ENCODE results near the gene RAB40AL. TPM values are rescaled to one million over a fixed set of nuclear protein-coding genes. Genes with fewer than 3 reads are reported as not detected.
"Not testable (repeated sequence)": the region's sequence is repeated elsewhere in the genome, so short reads cannot be mapped to it uniquely, and the experiment has no call there.

The RAB40AL gene
- total RNA-seq, 2 donors from 2014 or later, result 0.59 to 4.7 TPM

GRCh38 chrX:102966701-102967100, 29.6 kb downstream of the RAB40AL start:
- DNase-seq (ENCODE audit: low spot score), result no peak
- WGBS, result 97% methylated on average over 3 of the region's 3 CpGs
- H3K9me3 ChIP-seq, result no peaks in the 10 kb centered on the region
- H3K4me3 ChIP-seq, result no peak overlapping the region
- H3K27ac ChIP-seq, result no peak overlapping the region
- TF ChIP-seq POLR2A (IDR thresholded peaks at IDR 0.05), result no peak
- TF ChIP-seq CTCF (IDR thresholded peaks at IDR 0.05), result no peak
- no peak for TF ChIP-seq POLR2AphosphoS5 (IDR thresholded peaks at IDR 0.05)
- no peaks in the 10 kb centered on the region for H3K4me1 ChIP-seq (replicated peaks)
- no peaks in the 10 kb centered on the region for H3K27me3 ChIP-seq (replicated peaks; ENCODE audit: insufficient read depth)
- no peaks in the 10 kb centered on the region for H3K36me3 ChIP-seq
- intact Hi-C loops (cut with DNase I), result no loop called here

GRCh38 chrX:102968216-102968615, 31.1 kb downstream of the RAB40AL start:
- no peak for DNase-seq (ENCODE audit: low spot score)
- Histone ChIP-seq H3K4me3 (no peak overlapping the region), H3K9me3 (no peaks in the 10 kb centered on the region), H3K36me3 (no peaks in the 10 kb centered on the region), H3K4me1 (replicated peaks) (no peaks in the 10 kb centered on the region), H3K27me3 (replicated peaks; ENCODE audit: insufficient read depth) (no peaks in the 10 kb centered on the region), H3K27ac (no peak overlapping the region)
- no peak for TF ChIP-seq POLR2A (IDR thresholded peaks at IDR 0.05)
- intact Hi-C loops (cut with DNase I), result no loop called here
- 75% methylated on average over 2 of the region's 2 CpGs for WGBS

- H3K36me3 ChIP-seq; intact Hi-C loops (cut with DNase I); DNase-seq (ENCODE audit: low spot score): not testable (repeated sequence)
Observed at GRCh38 chrX:102971536-102971935, 34.5 kb downstream of the RAB40AL start.

GRCh38 chrX:102975016-102975415, 37.9 kb downstream of the RAB40AL start:
- H3K9me3 ChIP-seq, result no peaks in the 10 kb centered on the region
- intact Hi-C loops (cut with DNase I), result no loop called here
- WGBS, result 63% methylated on average over 2 of the region's 2 CpGs
- H3K4me3 ChIP-seq, result no peak overlapping the region
- DNase-seq (ENCODE audit: low spot score), result no peak
- H3K36me3 ChIP-seq, result no peaks in the 10 kb centered on the region
- H3K4me1 ChIP-seq (replicated peaks), result no peaks in the 10 kb centered on the region
- no peaks in the 10 kb centered on the region for H3K27me3 ChIP-seq (replicated peaks; ENCODE audit: insufficient read depth)
- TF ChIP-seq POLR2A (IDR thresholded peaks at IDR 0.05), result no peak
- TF ChIP-seq CTCF (IDR thresholded peaks at IDR 0.05), result no peak
- TF ChIP-seq POLR2AphosphoS5 (IDR thresholded peaks at IDR 0.05), result no peak
- no peak overlapping the region for H3K27ac ChIP-seq

More at GRCh38 chrX:102971536-102971935, 34.5 kb downstream of the RAB40AL start:
- H3K27ac ChIP-seq; H3K4me3 ChIP-seq; H3K9me3 ChIP-seq; H3K27me3 ChIP-seq (replicated peaks; ENCODE audit: insufficient read depth); H3K4me1 ChIP-seq (replicated peaks): not testable (repeated sequence)

GRCh38 chrX:102976286-102976685, 39.2 kb downstream of the RAB40AL start:
- intact Hi-C loops (cut with DNase I), result no loop called here
- H3K4me3 ChIP-seq, result no peak overlapping the region

More at GRCh38 chrX:102976286-102976685, 39.2 kb downstream of the RAB40AL start:
- no peaks in the 10 kb centered on the region for H3K36me3 ChIP-seq
- TF ChIP-seq POLR2A (IDR thresholded peaks at IDR 0.05) (no peak), CTCF (IDR thresholded peaks at IDR 0.05) (no peak)
- H3K9me3 ChIP-seq, result no peaks in the 10 kb centered on the region
- H3K4me1 ChIP-seq (replicated peaks), result no peaks in the 10 kb centered on the region
- 87% methylated on average over 1 of the region's 1 CpG for WGBS
- no peaks in the 10 kb centered on the region for H3K27me3 ChIP-seq (replicated peaks; ENCODE audit: insufficient read depth)
- no peak for DNase-seq (ENCODE audit: low spot score)
- no peak overlapping the region for H3K27ac ChIP-seq
